ENCODE measurements around the gene KLHL29.
"Not testable (repeated sequence)": the region's sequence is repeated elsewhere in the genome, so short reads cannot be mapped to it uniquely, and the experiment has no call there.

DNA sequence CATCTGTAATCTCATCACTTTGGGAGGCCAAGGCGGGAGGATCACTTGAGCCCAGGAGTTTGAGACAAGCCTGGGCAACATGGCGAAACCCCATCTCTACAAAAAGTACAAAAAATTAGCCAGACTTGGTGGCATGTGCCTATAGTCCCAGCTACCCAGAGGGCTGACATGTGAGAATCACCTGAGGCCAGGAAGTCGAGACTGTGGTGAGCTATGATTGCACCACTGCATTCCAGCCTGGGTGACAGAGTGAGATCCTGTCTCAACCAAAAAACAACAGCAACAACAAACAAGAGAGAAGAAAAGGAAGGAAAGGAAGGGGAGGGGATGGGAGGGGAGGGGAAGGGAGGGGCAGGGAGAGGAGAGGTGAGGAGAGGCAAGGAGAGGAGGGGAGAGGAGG is 338.1 kb downstream of the KLHL29 start:
- TF ChIP-seq EZH2 (IDR thresholded peaks at IDR 0.05; ENCODE audit: low read depth): not testable (repeated sequence)
- TF ChIP-seq, protein P1, sequence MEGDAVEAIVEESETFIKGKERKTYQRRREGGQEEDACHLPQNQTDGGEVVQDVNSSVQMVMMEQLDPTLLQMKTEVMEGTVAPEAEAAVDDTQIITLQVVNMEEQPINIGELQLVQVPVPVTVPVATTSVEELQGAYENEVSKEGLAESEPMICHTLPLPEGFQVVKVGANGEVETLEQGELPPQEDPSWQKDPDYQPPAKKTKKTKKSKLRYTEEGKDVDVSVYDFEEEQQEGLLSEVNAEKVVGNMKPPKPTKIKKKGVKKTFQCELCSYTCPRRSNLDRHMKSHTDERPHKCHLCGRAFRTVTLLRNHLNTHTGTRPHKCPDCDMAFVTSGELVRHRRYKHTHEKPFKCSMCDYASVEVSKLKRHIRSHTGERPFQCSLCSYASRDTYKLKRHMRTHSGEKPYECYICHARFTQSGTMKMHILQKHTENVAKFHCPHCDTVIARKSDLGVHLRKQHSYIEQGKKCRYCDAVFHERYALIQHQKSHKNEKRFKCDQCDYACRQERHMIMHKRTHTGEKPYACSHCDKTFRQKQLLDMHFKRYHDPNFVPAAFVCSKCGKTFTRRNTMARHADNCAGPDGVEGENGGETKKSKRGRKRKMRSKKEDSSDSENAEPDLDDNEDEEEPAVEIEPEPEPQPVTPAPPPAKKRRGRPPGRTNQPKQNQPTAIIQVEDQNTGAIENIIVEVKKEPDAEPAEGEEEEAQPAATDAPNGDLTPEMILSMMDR (conservative IDR thresholded peaks at IDR 0.05): not testable (repeated sequence)
